HTERT RPE-1 (cell line): Measurements from ENCODE around the gene MEIKIN.

Experiments
- in situ Hi-C: fragments of 300-500 bp; cut with MboI; formaldehyde crosslinking; loops from 4 replicates; pipeline ENCODE4 v1.14.3; 2020; ENCODE audit warnings: low sequenced_read_pairs

MEIKIN gene

GRCh38 chr5:131974622-131974955 is 29.1 kb upstream of the MEIKIN start:
- in situ Hi-C loops, result no loop called here

- in situ Hi-C loops, result no loop called here
Observed at GRCh38 chr5:131974016-131974415, 28.6 kb upstream of the MEIKIN start.

GRCh38 chr5:131973089-131973712 is 27.7 kb upstream of the MEIKIN start:
- in situ Hi-C loops, result no loop called here

- in situ Hi-C loops, result no loop called here
Observed at GRCh38 chr5:131968396-131968954, 23.0 kb upstream of the MEIKIN start.

- in situ Hi-C loops, result no loop called here
Observed at GRCh38 chr5:131966551-131966950, 21.1 kb upstream of the MEIKIN start.

GRCh38 chr5:131965826-131966415 is 20.5 kb upstream of the MEIKIN start:
- in situ Hi-C loops, result no loop called here

GRCh38 chr5:131959906-131960305 is 14.4 kb upstream of the MEIKIN start:
- in situ Hi-C loops, result no loop called here

GRCh38 chr5:131959136-131959535 is 13.7 kb upstream of the MEIKIN start:
- in situ Hi-C loops, result no loop called here

GRCh38 chr5:131957721-131958441 is 12.4 kb upstream of the MEIKIN start:
- in situ Hi-C loops, result no loop called here

- in situ Hi-C loops, result no loop called here
Observed at GRCh38 chr5:131953969-131954368, 8.5 kb upstream of the MEIKIN start.

- in situ Hi-C loops, result no loop called here
Observed at GRCh38 chr5:131952301-131952857, 6.9 kb upstream of the MEIKIN start.

GRCh38 chr5:131950706-131951105 is 5.2 kb upstream of the MEIKIN start:
- in situ Hi-C loops, result no loop called here

GRCh38 chr5:131947445-131947844 is 2.0 kb upstream of the MEIKIN start:
- in situ Hi-C loops, result no loop called here

GRCh38 chr5:131944702-131945550 is 537 bp downstream of the MEIKIN start:
- in situ Hi-C loops, result no loop called here

GRCh38 chr5:131943916-131944315 is 1.5 kb downstream of the MEIKIN start:
- in situ Hi-C loops, result no loop called here

- in situ Hi-C loops, result no loop called here
Observed at GRCh38 chr5:131942016-131942415, 3.4 kb downstream of the MEIKIN start.

- in situ Hi-C loops, result no loop called here
Observed at GRCh38 chr5:131939690-131940345, 5.6 kb downstream of the MEIKIN start.

- in situ Hi-C loops, result no loop called here
Observed at GRCh38 chr5:131932235-131932634, 13.2 kb downstream of the MEIKIN start.

GRCh38 chr5:131928957-131929356 is 16.5 kb downstream of the MEIKIN start:
- in situ Hi-C loops, result no loop called here

GRCh38 chr5:131926168-131926567 is 19.3 kb downstream of the MEIKIN start:
- in situ Hi-C loops, result no loop called here
